HG02973 (cell line): ENCODE results near the gene TRIM8.
"Not testable (repeated sequence)": the region's sequence is repeated elsewhere in the genome, so short reads cannot be mapped to it uniquely, and the experiment has no call there.

ENCODE experiments used
- ATAC-seq: cut with Tn5 transposase; IDR thresholded peaks from one replicate; pipeline ENCODE4 v1.9.1; 2021; ENCODE audit warnings: moderate library complexity; ENCODE audit not compliant: unreplicated experiment

TRIM8 gene

GRCh38 chr10:102691285-102692066, 47.2 kb downstream of the TRIM8 start:
- no peak for ATAC-seq

GRCh38 chr10:102695401-102695800, 51.1 kb downstream of the TRIM8 start:
- not testable (repeated sequence) for ATAC-seq

GRCh38 chr10:102696736-102697135, 52.5 kb downstream of the TRIM8 start:
- no peak for ATAC-seq

- ATAC-seq = no peak
Measured at GRCh38 chr10:102698894-102699293, 54.6 kb downstream of the TRIM8 start.

GRCh38 chr10:102701272-102701671, 57.0 kb downstream of the TRIM8 start:
- ATAC-seq = no peak

- ATAC-seq = no peak
Measured at GRCh38 chr10:102701796-102702195, 57.5 kb downstream of the TRIM8 start.

- ATAC-seq = no peak
Measured at GRCh38 chr10:102702742-102703141, 58.5 kb downstream of the TRIM8 start.

- ATAC-seq = no peak
Measured at GRCh38 chr10:102704915-102705314, 60.6 kb downstream of the TRIM8 start.

GRCh38 chr10:102705531-102705930, 61.3 kb downstream of the TRIM8 start:
- ATAC-seq = no peak
